IMR-90 (cell line): ENCODE results near the gene EHBP1. TPM values are rescaled to one million over a fixed set of nuclear protein-coding genes. Genes with fewer than 3 reads are reported as not detected.

ENCODE experiments used
- ATAC-seq: fragments of 200-7000 bp; cut with Tn5 transposase; 2 replicates; pipeline ENCODE4 v1.9.1; 2020; ENCODE audit warnings: low read depth, mild to moderate bottlenecking, moderate library complexity
- BruUV-seq: library from RNA; stranded (reverse); fragments of 400-500 nt; replicated peaks from 2 replicates; lab custom pipeline; 2021; lab: Mats Ljungman, UMichigan
- CTCF ChIA-PET: fragments of 300-600 bp; formaldehyde crosslinking; extraction: SDS; loops from one replicate; lab custom pipeline; 2021; ENCODE audit warnings: antibody characterized with exemption; lab: Yijun Ruan, JAX
- POLR2A ChIA-PET: fragments of 300-600 bp; sonication (Branson Sonifier 250); formaldehyde crosslinking; loops from one replicate; lab custom pipeline; 2022; ENCODE audit warnings: antibody characterized with exemption; ENCODE audit not compliant: unreplicated experiment; lab: Charles Lee
- DNase-seq: peaks from one replicate; pipeline ENCODE4 v3.0.0; 2013
- H2AFZ ChIP-seq: replicated peaks from 2 replicates; pipeline ENCODE3; 2013; ENCODE audit warnings: low read length, mild to moderate bottlenecking; ENCODE audit not compliant: poor library complexity
- H2AK5ac ChIP-seq: 2 replicates; pipeline ENCODE4 v1.6.1; 2013; ENCODE audit warnings: low read depth, low read length, inconsistent platforms
- H2AK9ac ChIP-seq: replicated peaks from 2 replicates; pipeline ENCODE3; 2013; ENCODE audit warnings: mild to moderate bottlenecking, low read depth, low read length, moderate library complexity; ENCODE audit not compliant: poor library complexity
- H2BK120ac ChIP-seq: 2 replicates; pipeline ENCODE4 v1.6.1; 2013; ENCODE audit warnings: low read depth, low read length, inconsistent platforms
- H2BK15ac ChIP-seq: 3 replicates; pipeline ENCODE4 v1.6.1; 2013; ENCODE audit warnings: low read depth, low read length, inconsistent platforms
- H2BK20ac ChIP-seq: 2 replicates; pipeline ENCODE4 v1.6.1; 2013; ENCODE audit warnings: low read depth, mild to moderate bottlenecking, inconsistent platforms, low read length, moderate library complexity
- H2BK5ac ChIP-seq: 2 replicates; pipeline ENCODE4 v1.6.1; 2013; ENCODE audit warnings: mild to moderate bottlenecking, low read depth, low read length, inconsistent platforms; ENCODE audit not compliant: poor library complexity, severe bottlenecking
- H3K14ac ChIP-seq: replicated peaks from 2 replicates; pipeline ENCODE4 v1.6.1; 2013; ENCODE audit warnings: low read depth, low read length, inconsistent platforms
- H3K18ac ChIP-seq: 2 replicates; pipeline ENCODE4 v1.6.1; 2013; ENCODE audit warnings: low read depth, low read length, control low read depth
- H3K23ac ChIP-seq: 2 replicates; pipeline ENCODE4 v1.6.1; 2013; ENCODE audit warnings: low read depth, low read length, inconsistent platforms
- H3K27ac ChIP-seq: 2 replicates; pipeline ENCODE4 v1.5.1; 2013; ENCODE audit warnings: mild to moderate bottlenecking, control low read depth, low read length; ENCODE audit not compliant: insufficient read depth
- H3K27me3 ChIP-seq: 2 replicates; pipeline ENCODE4 v1.6.1; 2013; ENCODE audit warnings: low read length; ENCODE audit not compliant: control insufficient read depth, insufficient read depth
- H3K36me3 ChIP-seq: 2 replicates; pipeline ENCODE4 v1.6.1; 2013; ENCODE audit warnings: low read length, mixed read lengths; ENCODE audit not compliant: control insufficient read depth, insufficient read depth
- H3K4ac ChIP-seq: 2 replicates; pipeline ENCODE4 v1.6.1; 2013; ENCODE audit warnings: low read depth, low read length, inconsistent platforms
- H3K4me1 ChIP-seq: 2 replicates; pipeline ENCODE4 v1.6.1; 2013; ENCODE audit warnings: low read length, mixed read lengths; ENCODE audit not compliant: control insufficient read depth, insufficient read depth
- H3K4me2 ChIP-seq: 2 replicates; pipeline ENCODE4 v1.6.1; 2013; ENCODE audit warnings: low read depth, mild to moderate bottlenecking, control low read depth, low read length, moderate library complexity
- H3K4me3 ChIP-seq: 2 replicates; pipeline ENCODE4 v1.5.1; 2013; ENCODE audit warnings: low read depth, mild to moderate bottlenecking, control low read depth, low read length, moderate library complexity; ENCODE audit not compliant: insufficient read depth
- H3K56ac ChIP-seq: 2 replicates; pipeline ENCODE4 v1.6.1; 2013; ENCODE audit warnings: low read length, inconsistent platforms; ENCODE audit not compliant: insufficient read depth; ENCODE audit errors: extremely low read depth
- H3K79me1 ChIP-seq, 2 experiments: 2 replicates each; pipeline ENCODE4 v1.6.1; 2013; ENCODE audit warnings: low read length in 2 of 2, inconsistent platforms in 1 of 2, low read depth in 1 of 2
- H3K9ac ChIP-seq: 2 replicates; pipeline ENCODE4 v1.6.1; 2013; ENCODE audit warnings: low read depth, low read length, control low read depth
- H3K9me1 ChIP-seq: 2 replicates; pipeline ENCODE4 v1.6.1; 2013; ENCODE audit warnings: low read length, inconsistent platforms; ENCODE audit not compliant: insufficient read depth
- H3K9me3 ChIP-seq: 2 replicates; pipeline ENCODE4 v1.6.1; 2013; ENCODE audit warnings: low read length; ENCODE audit not compliant: control insufficient read depth, insufficient read depth
- H4K20me1 ChIP-seq: 2 replicates; pipeline ENCODE4 v1.6.1; 2013; ENCODE audit warnings: low read length, inconsistent platforms; ENCODE audit not compliant: insufficient read depth
- H4K5ac ChIP-seq: 2 replicates; pipeline ENCODE4 v1.6.1; 2013; ENCODE audit warnings: mild to moderate bottlenecking, low read depth, low read length, control low read depth
- H4K8ac ChIP-seq, 2 experiments: 2 replicates each; pipeline ENCODE4 v1.6.1; 2013; ENCODE audit warnings: low read depth in 2 of 2, low read length in 2 of 2, control low read depth in 1 of 2, inconsistent platforms in 1 of 2
- H4K91ac ChIP-seq: 2 replicates; pipeline ENCODE4 v1.6.1; 2013; ENCODE audit warnings: low read depth, low read length, inconsistent platforms; ENCODE audit not compliant: insufficient read depth
- CEBPB ChIP-seq: IDR thresholded peaks from 2 replicates; pipeline ENCODE4 v1.6.1; 2012; ENCODE audit warnings: low read depth, low read length, improper control_type of control experiment
- ELK1 ChIP-seq: fragments of 150-350 bp; IDR thresholded peaks from 2 replicates; pipeline ENCODE4 v1.6.1; 2016; ENCODE audit warnings: low read depth, mild to moderate bottlenecking, low read length, moderate library complexity, borderline replicate concordance
- MAFK ChIP-seq: IDR thresholded peaks from 2 replicates; pipeline ENCODE4 v1.6.1; 2012; ENCODE audit warnings: low read depth, low read length, improper control_type of control experiment
- MAZ ChIP-seq: IDR thresholded peaks from 2 replicates; pipeline ENCODE4 v1.6.1; 2012; ENCODE audit warnings: low read depth, mild to moderate bottlenecking, low read length, improper control_type of control experiment, moderate library complexity, borderline replicate concordance
- POLR2A ChIP-seq: IDR thresholded peaks from 2 replicates; pipeline ENCODE4 v1.6.1; 2012; ENCODE audit warnings: mild to moderate bottlenecking, low read depth, low read length
- RCOR1 ChIP-seq: IDR thresholded peaks from 2 replicates; pipeline ENCODE4 v1.6.1; 2012; ENCODE audit warnings: mild to moderate bottlenecking, low read length, improper control_type of control experiment; ENCODE audit not compliant: insufficient replicate concordance
- SMC3 ChIP-seq: fragments of 150-350 bp; IDR thresholded peaks from 2 replicates; pipeline ENCODE4 v1.6.1; 2016; ENCODE audit warnings: low read depth, mild to moderate bottlenecking, antibody characterized with exemption, low read length, moderate library complexity
- WGBS, 2 experiments: methylation state at CpG; one replicate each; pipeline versions ENCODE4 v1.1.5 to v1.1.7; 2013; ENCODE audit warnings: missing lambda C conversion rate in 2 of 2; ENCODE audit not compliant: insufficient read length in 1 of 2; ENCODE audit errors: extremely low coverage in 2 of 2; 5-methylcytosine and 5-hydroxymethylcytosine counted together
- dilution Hi-C: fragments of 300-500 bp; cut with HindIII; formaldehyde crosslinking; loops from one replicate; pipeline ENCODE4 v1.14.3; 2018; ENCODE audit warnings: low sequenced_read_pairs; ENCODE audit not compliant: unreplicated experiment
- in situ Hi-C: fragments of 300-500 bp; cut with MboI; formaldehyde crosslinking; loops from 3 replicates; pipeline ENCODE4 v1.14.3; 2019; ENCODE audit warnings: low sequenced_read_pairs, inconsistent platforms, mixed read lengths
- intact Hi-C: fragments of 100-400 bp; cut with micrococcal nuclease; formaldehyde crosslinking; loops from 2 replicates; pipeline ENCODE4 v1.10.0; 2022
- polyA plus RNA-seq, 3 experiments: library from polyadenylated mRNA; depleted of rRNA; stranded (reverse); fragments of >200 nt; gene quantifications; 2 replicates each; pipeline ENCODE4 v1.2.3, GENCODE V29; 2012; ENCODE audit warnings: low replicate concordance in 1 of 3
- total RNA-seq: library from RNA; depleted of rRNA; stranded (reverse); fragments of >200 nt; gene quantifications from 2 replicates; pipeline ENCODE4 v1.2.3, GENCODE V29; 2012

The EHBP1 gene
- total and polyA plus RNA-seq, 2 of the 4 experiments (the other 2 are of a cell fraction): 28.3 to 44.4 TPM

GRCh38 chr2:62718225-62718822 is 12.8 kb downstream of the EHBP1 start:
- Histone ChIP-seq H4K5ac (no peak overlapping the region), H3K4me2 (no peak overlapping the region), H2AFZ (no peak overlapping the region), H2BK20ac (no peak overlapping the region), H4K8ac (no peak overlapping the region), H2BK15ac (no peak overlapping the region), H3K36me3 (peaks cover 5% of the 10 kb centered on the region), H2AK9ac (no peak overlapping the region), H2BK120ac (no peak overlapping the region), H2BK5ac (no peak overlapping the region), H3K27ac (no peak overlapping the region), H3K79me1 (peaks cover 32 to 43% of the 10 kb centered on the region in 2 experiments), H3K9ac (no peak overlapping the region), H3K4ac (no peak overlapping the region), H3K9me3 (peaks cover 2% of the 10 kb centered on the region), H3K27me3 (no peaks in the 10 kb centered on the region), H2AK5ac (no peak overlapping the region), H3K4me3 (no peak overlapping the region), H3K4me1 (no peaks in the 10 kb centered on the region), H3K14ac (no peak overlapping the region), H3K18ac (no peak overlapping the region), H4K91ac (no peak overlapping the region), H3K56ac (no peak overlapping the region), H3K23ac (no peak overlapping the region), H3K9me1 (no peaks in the 10 kb centered on the region), H4K20me1 (no peaks in the 10 kb centered on the region; the same call in 1 of the 2 replicates)
- no TSS peak for BruUV-seq
- WGBS, 2 experiments: no CpG with 5 or more reads among the region's 2 CpGs
- ATAC-seq: no peak
- TF ChIP-seq MAZ (no peak), CEBPB (peak; percentile 85), POLR2A (no peak), SMC3 (no peak), RCOR1 (no peak), ELK1 (no peak), MAFK (no peak)
- no peak for DNase-seq
- dilution Hi-C loops (no loop called here), intact Hi-C loops (no loop called here), in situ Hi-C loops (no loop called here)
- ChIA-PET CTCF (no interaction called here), POLR2A (no interaction called here)
